ENCODE results near the gene MEGF11. TPM values are rescaled to one million over a fixed set of nuclear protein-coding genes. Genes with fewer than 3 reads are reported as not detected.
"Not testable (repeated sequence)": the region's sequence is repeated elsewhere in the genome, so short reads cannot be mapped to it uniquely, and the experiment has no call there.

The MEGF11 gene
- total RNA-seq, 2 experiments from 2014 or later, result 0.05 TPM; not detected in 1

DNA sequence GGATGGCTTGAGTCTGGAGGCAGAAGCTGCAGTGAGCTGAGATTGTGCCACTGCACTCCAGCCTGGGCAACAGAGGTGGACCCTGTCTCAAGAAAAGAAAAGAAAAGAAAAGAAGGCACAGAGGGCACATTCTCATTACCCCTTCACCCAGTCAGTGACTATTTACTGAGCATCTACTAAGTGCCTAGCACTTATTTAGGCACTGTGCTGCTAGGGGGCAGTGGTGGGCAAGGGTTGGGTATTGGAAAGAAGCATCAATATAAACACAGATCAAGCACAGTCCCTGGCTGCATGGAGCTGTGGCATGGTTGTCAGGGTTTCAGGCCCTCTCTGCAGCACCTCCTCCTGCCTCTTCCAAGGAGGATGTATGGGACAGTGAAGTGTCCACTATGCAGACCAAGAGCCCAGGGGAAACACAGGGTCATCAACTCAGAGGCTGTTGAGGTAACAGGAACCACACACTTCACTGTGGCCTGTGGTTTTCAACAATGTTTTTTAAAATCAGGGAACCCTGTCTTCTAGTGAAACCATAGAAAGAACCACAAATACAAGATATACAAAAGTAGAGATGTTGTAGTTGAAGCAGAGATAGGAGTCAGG is 245.8 kb downstream of the MEGF11 start:
- intact Hi-C loops (cut with micrococcal nuclease), result no loop called here
- Mint-ChIP-seq H3K4me1 (ENCODE audit: low read depth) (no peaks in the 10 kb centered on the region), H3K4me3 (no peak overlapping the region), H3K36me3 (ENCODE audit: low read depth) (no peaks in the 10 kb centered on the region), H3K9me3 (no peaks in the 10 kb centered on the region), H3K27me3 (ENCODE audit: low read depth) (peaks cover 7% of the 10 kb centered on the region), H3K27ac (no peak overlapping the region)
- CTCF ChIA-PET, result no interaction called here
- peak; percentile 21 for DNase-seq

GRCh38 chr15:66006986-66007385 is 246.6 kb downstream of the MEGF11 start:
- Mint-ChIP-seq H3K4me3 (no peak overlapping the region), H3K36me3 (ENCODE audit: low read depth) (no peaks in the 10 kb centered on the region), H3K4me1 (ENCODE audit: low read depth) (no peaks in the 10 kb centered on the region), H3K27me3 (ENCODE audit: low read depth) (peaks cover 7% of the 10 kb centered on the region), H3K27ac (no peak overlapping the region), H3K9me3 (no peaks in the 10 kb centered on the region)
- CTCF ChIA-PET, result no interaction called here
- intact Hi-C loops (cut with micrococcal nuclease), result no loop called here
- no peak for DNase-seq

GRCh38 chr15:66004618-66005262 is 248.8 kb downstream of the MEGF11 start:
- Mint-ChIP-seq H3K27ac (no peak overlapping the region), H3K36me3 (ENCODE audit: low read depth) (no peaks in the 10 kb centered on the region), H3K27me3 (ENCODE audit: low read depth) (peaks cover 7% of the 10 kb centered on the region), H3K9me3 (no peaks in the 10 kb centered on the region), H3K4me3 (no peak overlapping the region), H3K4me1 (ENCODE audit: low read depth) (no peaks in the 10 kb centered on the region)
- intact Hi-C loops (cut with micrococcal nuclease), result no loop called here
- peak; percentile 46 for DNase-seq
- CTCF ChIA-PET, result interaction anchor here (0.6 kb wide), 1 partner anchor 148 kb away, joined by 4 read pairs; no protein-coding TSS in a partner anchor

- CTCF ChIA-PET; H3K27ac Mint-ChIP-seq; H3K9me3 Mint-ChIP-seq; DNase-seq; H3K27me3 Mint-ChIP-seq (ENCODE audit: low read depth); intact Hi-C loops (cut with micrococcal nuclease); H3K4me1 Mint-ChIP-seq (ENCODE audit: low read depth); H3K36me3 Mint-ChIP-seq (ENCODE audit: low read depth); H3K4me3 Mint-ChIP-seq: not testable (repeated sequence)
Observed at GRCh38 chr15:66003129-66003528, 250.4 kb downstream of the MEGF11 start.

- no peaks in the 10 kb centered on the region for H3K4me1 Mint-ChIP-seq (ENCODE audit: low read depth)
Observed at GRCh38 chr15:66001717-66002426, 251.7 kb downstream of the MEGF11 start.

DNA sequence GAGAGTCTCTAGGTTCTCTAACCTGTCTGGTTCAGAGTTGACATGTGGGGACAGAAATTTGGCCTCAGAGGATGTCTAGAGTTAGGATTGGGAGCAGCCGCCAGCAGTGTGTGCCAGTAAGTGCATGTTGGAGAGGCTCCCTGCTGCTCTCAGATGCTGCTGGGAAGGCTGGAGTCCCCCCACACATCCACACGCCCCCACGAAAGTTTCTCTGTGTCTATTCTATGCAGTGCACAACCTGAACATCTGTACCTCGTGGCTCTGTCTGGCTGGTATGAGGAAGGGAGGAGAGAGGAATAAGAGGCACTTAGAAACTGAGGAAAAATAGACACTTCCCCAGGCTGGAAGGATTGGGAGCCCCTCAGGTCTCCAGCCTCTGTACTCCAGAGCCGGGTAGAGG is 252.5 kb downstream of the MEGF11 start:
- no peak overlapping the region for H3K4me3 Mint-ChIP-seq
- no peak for DNase-seq
- no peaks in the 10 kb centered on the region for H3K4me1 Mint-ChIP-seq (ENCODE audit: low read depth)
- no peaks in the 10 kb centered on the region for H3K36me3 Mint-ChIP-seq (ENCODE audit: low read depth)
- intact Hi-C loops (cut with micrococcal nuclease), result no loop called here
- CTCF ChIA-PET, result no interaction called here
- H3K27me3 Mint-ChIP-seq (ENCODE audit: low read depth), result peaks cover 4% of the 10 kb centered on the region
- H3K9me3 Mint-ChIP-seq, result no peaks in the 10 kb centered on the region
- no peak overlapping the region for H3K27ac Mint-ChIP-seq

More at GRCh38 chr15:66001717-66002426, 251.7 kb downstream of the MEGF11 start:
- peaks cover 5% of the 10 kb centered on the region for H3K27me3 Mint-ChIP-seq (ENCODE audit: low read depth)
- intact Hi-C loops (cut with micrococcal nuclease), result no loop called here
- H3K27ac Mint-ChIP-seq, result no peak overlapping the region
- no peak for DNase-seq
- H3K9me3 Mint-ChIP-seq, result no peaks in the 10 kb centered on the region
- CTCF ChIA-PET, result no interaction called here
- no peak overlapping the region for H3K4me3 Mint-ChIP-seq
- no peaks in the 10 kb centered on the region for H3K36me3 Mint-ChIP-seq (ENCODE audit: low read depth)

GRCh38 chr15:65998486-65998885 is 255.1 kb downstream of the MEGF11 start:
- intact Hi-C loops (cut with micrococcal nuclease), result no loop called here
- DNase-seq, result no peak
- peaks cover 9% of the 10 kb centered on the region for H3K27me3 Mint-ChIP-seq (ENCODE audit: low read depth)
- no peaks in the 10 kb centered on the region for H3K9me3 Mint-ChIP-seq
- H3K4me1 Mint-ChIP-seq (ENCODE audit: low read depth), result no peaks in the 10 kb centered on the region
- CTCF ChIA-PET, result no interaction called here
- H3K27ac Mint-ChIP-seq, result no peak overlapping the region
- H3K36me3 Mint-ChIP-seq (ENCODE audit: low read depth), result no peaks in the 10 kb centered on the region
- H3K4me3 Mint-ChIP-seq, result no peak overlapping the region

GRCh38 chr15:65996901-65997300 is 256.6 kb downstream of the MEGF11 start:
- intact Hi-C loops (cut with micrococcal nuclease), result no loop called here
- CTCF ChIA-PET, result no interaction called here
- no peak for DNase-seq
- H3K9me3 Mint-ChIP-seq, result no peaks in the 10 kb centered on the region
- H3K36me3 Mint-ChIP-seq (ENCODE audit: low read depth), result no peaks in the 10 kb centered on the region
- H3K4me3 Mint-ChIP-seq, result no peak overlapping the region
- no peak overlapping the region for H3K27ac Mint-ChIP-seq
- H3K27me3 Mint-ChIP-seq (ENCODE audit: low read depth), result peaks cover 9% of the 10 kb centered on the region
- H3K4me1 Mint-ChIP-seq (ENCODE audit: low read depth), result no peaks in the 10 kb centered on the region

GRCh38 chr15:65994832-65995231 is 258.7 kb downstream of the MEGF11 start:
- Mint-ChIP-seq H3K36me3 (ENCODE audit: low read depth) (no peaks in the 10 kb centered on the region), H3K4me3 (no peak overlapping the region), H3K4me1 (ENCODE audit: low read depth) (no peaks in the 10 kb centered on the region), H3K27ac (no peak overlapping the region), H3K9me3 (no peaks in the 10 kb centered on the region), H3K27me3 (ENCODE audit: low read depth) (peaks cover 9% of the 10 kb centered on the region)
- no peak for DNase-seq
- CTCF ChIA-PET, result no interaction called here
- intact Hi-C loops (cut with micrococcal nuclease), result no loop called here

DNA sequence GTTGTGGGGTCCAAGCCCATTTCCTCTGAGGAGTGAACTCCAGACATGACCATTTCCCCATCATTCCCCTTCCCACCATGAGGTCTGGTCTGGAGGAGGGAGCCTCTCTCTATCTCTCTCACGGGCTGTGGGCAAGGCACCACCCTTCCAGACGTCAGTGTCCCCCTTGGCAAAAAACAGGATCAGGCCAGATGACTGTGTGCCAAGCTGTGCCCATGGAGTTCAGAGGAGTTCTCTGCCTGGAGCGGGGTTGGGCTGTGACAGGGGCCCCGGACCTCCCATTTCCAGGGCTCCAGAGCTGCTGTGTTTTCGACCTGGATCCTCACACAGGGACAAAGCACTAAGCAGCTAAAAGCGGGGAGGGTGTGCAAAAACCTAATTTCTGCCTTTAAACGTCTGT is 259.8 kb downstream of the MEGF11 start:
- H3K27me3 Mint-ChIP-seq (ENCODE audit: low read depth), result peaks cover 9% of the 10 kb centered on the region
- no peak overlapping the region for H3K4me3 Mint-ChIP-seq
- no peaks in the 10 kb centered on the region for H3K4me1 Mint-ChIP-seq (ENCODE audit: low read depth)
- no peaks in the 10 kb centered on the region for H3K9me3 Mint-ChIP-seq
- CTCF ChIA-PET, result no interaction called here
- H3K27ac Mint-ChIP-seq, result no peak overlapping the region
- DNase-seq, result no peak
- intact Hi-C loops (cut with micrococcal nuclease), result no loop called here
- no peaks in the 10 kb centered on the region for H3K36me3 Mint-ChIP-seq (ENCODE audit: low read depth)

- no peak for DNase-seq
- Mint-ChIP-seq H3K27ac (no peak overlapping the region), H3K4me3 (no peak overlapping the region), H3K27me3 (ENCODE audit: low read depth) (peaks cover 9% of the 10 kb centered on the region), H3K4me1 (ENCODE audit: low read depth) (no peaks in the 10 kb centered on the region), H3K9me3 (no peaks in the 10 kb centered on the region), H3K36me3 (ENCODE audit: low read depth) (no peaks in the 10 kb centered on the region)
- CTCF ChIA-PET, result no interaction called here
- intact Hi-C loops (cut with micrococcal nuclease), result no loop called here
Observed at GRCh38 chr15:65993236-65993635, 260.3 kb downstream of the MEGF11 start.

DNA sequence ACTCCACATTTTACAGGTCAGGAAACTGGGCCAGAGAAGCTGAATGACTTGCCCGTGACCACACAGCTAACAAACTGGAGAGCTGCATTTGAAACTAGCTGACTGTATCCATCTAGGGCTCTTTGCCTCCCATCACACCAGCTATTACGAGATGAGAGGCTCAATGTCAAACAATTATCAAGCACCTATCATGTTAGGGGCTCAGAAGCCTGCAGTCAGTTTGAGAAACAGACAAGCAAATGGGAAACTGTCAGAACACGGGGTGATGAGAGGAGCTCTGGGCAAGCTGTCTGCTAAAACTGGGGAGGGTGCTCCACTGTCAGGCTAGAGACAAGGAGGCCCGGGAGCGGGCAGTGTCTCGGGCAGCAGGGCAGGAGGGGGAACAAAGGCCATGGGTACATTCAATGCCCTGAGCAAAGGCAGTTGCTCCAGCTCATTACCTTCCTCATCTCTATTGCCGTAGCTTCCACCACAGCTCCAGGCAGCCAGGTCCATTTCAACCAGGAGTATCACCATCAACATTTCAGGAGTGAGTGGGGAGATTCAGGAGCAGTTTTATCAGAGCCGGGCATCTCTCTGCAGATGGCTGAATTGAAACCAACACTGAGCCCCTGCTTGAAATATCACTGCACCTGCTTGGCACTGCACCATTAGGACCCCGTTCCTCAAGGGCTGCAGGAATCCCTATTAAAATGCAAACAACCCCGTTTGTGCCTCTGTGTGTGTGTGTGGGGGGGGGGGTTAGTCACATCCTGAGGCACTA is 261.6 kb downstream of the MEGF11 start:
- intact Hi-C loops (cut with micrococcal nuclease), result no loop called here
- peaks cover 9% of the 10 kb centered on the region for H3K27me3 Mint-ChIP-seq (ENCODE audit: low read depth)

More for the DNA sequence above, 261.6 kb downstream of the MEGF11 start:
- H3K9me3 Mint-ChIP-seq, result no peaks in the 10 kb centered on the region
- H3K4me1 Mint-ChIP-seq (ENCODE audit: low read depth), result no peaks in the 10 kb centered on the region
- no peak overlapping the region for H3K27ac Mint-ChIP-seq
- CTCF ChIA-PET, result interaction anchor here (0.6 kb wide), 1 partner anchor 16 kb away, joined by 4 read pairs; no protein-coding TSS in a partner anchor
- H3K4me3 Mint-ChIP-seq, result no peak overlapping the region
- H3K36me3 Mint-ChIP-seq (ENCODE audit: low read depth), result no peaks in the 10 kb centered on the region
- no peak for DNase-seq
